Measurements from ENCODE around the gene TIAM1. TPM values are rescaled to one million over a fixed set of nuclear protein-coding genes. Genes with fewer than 3 reads are reported as not detected.

Gene TIAM1
- total RNA-seq, 4 donors from 2014 or later = 0.66 to 3.5 (median 1.0) TPM

GRCh38 chr21:31366825-31367224, 22.8 kb upstream of the TIAM1 start:
- ATAC-seq = no peak
- Histone ChIP-seq H3K9me3 (no peaks in the 10 kb centered on the region), H3K4me3 (no peak overlapping the region), H3K4me1 (no peaks in the 10 kb centered on the region), H3K27me3 (no peaks in the 10 kb centered on the region), H3K27ac (no peak overlapping the region), H3K36me3 (no peaks in the 10 kb centered on the region)
- intact Hi-C loops (cut with DNase I; ENCODE audit: low total_unique reads) = no loop called here
- in situ Hi-C loops (cut with MboI; ENCODE audit: low sequenced_read_pairs in 4 of 4) = no loop called here
- DNase-seq = no peak
- no peak for TF ChIP-seq CTCF (IDR thresholded peaks at IDR 0.05 in 4 of 5, conservative IDR thresholded peaks at IDR 0.05 in 1 of 5)

DNA sequence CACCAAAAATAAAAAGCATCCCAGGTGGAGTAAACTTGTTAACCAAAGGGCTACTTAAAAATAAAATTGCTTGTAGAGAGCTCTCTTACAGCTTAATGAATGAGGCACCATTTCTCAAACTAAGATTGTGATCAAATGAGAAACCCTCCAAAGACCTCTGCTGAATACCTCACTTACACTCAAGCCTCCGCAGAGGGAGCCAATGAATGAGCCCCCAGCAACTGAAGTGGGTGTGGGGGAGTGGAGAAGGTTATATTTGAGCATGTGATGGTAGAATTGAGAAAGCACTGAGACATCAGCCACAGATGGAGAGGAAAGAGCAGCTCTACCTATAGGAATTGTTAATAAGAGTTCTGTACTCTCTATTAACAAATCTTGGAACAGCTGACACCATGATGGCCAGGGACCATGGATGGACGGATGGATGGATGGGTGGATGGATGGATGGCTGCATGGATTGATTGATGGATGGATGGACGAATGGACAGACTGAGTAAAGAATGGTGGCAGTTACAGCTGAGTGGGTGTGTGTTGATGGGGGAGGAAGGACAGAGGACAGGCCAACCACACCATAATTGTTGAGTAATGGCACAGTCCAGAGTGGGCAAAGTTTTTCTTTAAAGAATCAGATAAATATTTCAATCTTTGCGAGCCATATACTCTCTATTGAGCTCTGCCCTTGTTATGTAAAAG, 20.3 kb upstream of the TIAM1 start:
- no peaks in the 10 kb centered on the region for H3K27me3 ChIP-seq
- H3K36me3 ChIP-seq = no peaks in the 10 kb centered on the region
- no peaks in the 10 kb centered on the region for H3K4me1 ChIP-seq
- ATAC-seq = no peak
- no peak for DNase-seq
- no peak overlapping the region for H3K27ac ChIP-seq
- no peaks in the 10 kb centered on the region for H3K9me3 ChIP-seq
- no peak overlapping the region for H3K4me3 ChIP-seq
- intact Hi-C loops (cut with DNase I; ENCODE audit: low total_unique reads) = no loop called here
- in situ Hi-C loops (cut with MboI; ENCODE audit: low sequenced_read_pairs in 4 of 4) = no loop called here
- no peak for TF ChIP-seq CTCF (IDR thresholded peaks at IDR 0.05 in 4 of 5, conservative IDR thresholded peaks at IDR 0.05 in 1 of 5)
- no peak for TF ChIP-seq POLR2A (IDR thresholded peaks at IDR 0.05)

DNA sequence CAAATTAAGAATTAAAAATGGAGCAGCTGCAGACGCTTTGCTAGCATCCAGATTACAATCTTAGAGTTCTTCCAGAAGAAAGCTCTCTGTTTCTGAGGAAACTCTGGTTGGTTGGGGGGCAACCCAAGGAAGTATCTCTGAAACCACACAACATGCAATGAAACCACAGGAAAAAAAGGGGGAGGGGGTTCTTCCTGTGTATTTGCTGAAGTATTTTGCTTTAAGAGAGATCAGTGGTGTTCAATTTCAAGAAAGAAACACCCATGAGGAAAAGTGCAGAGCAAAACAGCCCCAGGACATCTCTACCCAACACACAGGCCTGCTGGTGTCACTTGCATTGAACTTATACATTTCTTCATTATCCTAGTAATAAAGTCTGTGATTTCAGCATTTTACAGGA, 19.7 kb upstream of the TIAM1 start:
- no peaks in the 10 kb centered on the region for H3K4me1 ChIP-seq
- TF ChIP-seq POLR2A (IDR thresholded peaks at IDR 0.05) = no peak
- TF ChIP-seq CTCF (IDR thresholded peaks at IDR 0.05 in 4 of 5, conservative IDR thresholded peaks at IDR 0.05 in 1 of 5) = no peak
- H3K4me3 ChIP-seq = no peak overlapping the region
- in situ Hi-C loops (cut with MboI; ENCODE audit: low sequenced_read_pairs in 4 of 4) = no loop called here
- H3K27ac ChIP-seq = no peak overlapping the region
- H3K9me3 ChIP-seq = no peaks in the 10 kb centered on the region
- no peak for DNase-seq
- intact Hi-C loops (cut with DNase I; ENCODE audit: low total_unique reads) = no loop called here
- no peaks in the 10 kb centered on the region for H3K27me3 ChIP-seq
- no peak for ATAC-seq
- H3K36me3 ChIP-seq = no peaks in the 10 kb centered on the region

- ATAC-seq (no peak), DNase-seq (no peak)
- no peak overlapping the region for H3K27ac ChIP-seq
- H3K9me3 ChIP-seq = no peaks in the 10 kb centered on the region
- H3K36me3 ChIP-seq = no peaks in the 10 kb centered on the region
- intact Hi-C loops (cut with DNase I; ENCODE audit: low total_unique reads) (no loop called here), in situ Hi-C loops (cut with MboI; ENCODE audit: low sequenced_read_pairs in 4 of 4) (no loop called here)
- no peak for TF ChIP-seq CTCF (IDR thresholded peaks at IDR 0.05 in 4 of 5, conservative IDR thresholded peaks at IDR 0.05 in 1 of 5)
- no peak for TF ChIP-seq POLR2A (IDR thresholded peaks at IDR 0.05)
- no peaks in the 10 kb centered on the region for H3K27me3 ChIP-seq
- no peak overlapping the region for H3K4me3 ChIP-seq
- no peaks in the 10 kb centered on the region for H3K4me1 ChIP-seq
Observed at GRCh38 chr21:31360717-31361116, 16.7 kb upstream of the TIAM1 start.

GRCh38 chr21:31358158-31358557, 14.1 kb upstream of the TIAM1 start:
- DNase-seq (no peak), ATAC-seq (no peak)
- H3K9me3 ChIP-seq = no peaks in the 10 kb centered on the region
- no peaks in the 10 kb centered on the region for H3K36me3 ChIP-seq
- intact Hi-C loops (cut with DNase I; ENCODE audit: low total_unique reads) (no loop called here), in situ Hi-C loops (cut with MboI; ENCODE audit: low sequenced_read_pairs in 4 of 4) (no loop called here)
- TF ChIP-seq CTCF (IDR thresholded peaks at IDR 0.05 in 4 of 5, conservative IDR thresholded peaks at IDR 0.05 in 1 of 5) (no peak), POLR2A (IDR thresholded peaks at IDR 0.05) (no peak)
- H3K27ac ChIP-seq = no peak overlapping the region
- H3K27me3 ChIP-seq = no peaks in the 10 kb centered on the region
- H3K4me1 ChIP-seq = no peaks in the 10 kb centered on the region
- no peak overlapping the region for H3K4me3 ChIP-seq

Data from gastrocnemius medialis (tissue), 4 donors.